Smooth muscle cell (in vitro differentiated cells): ENCODE results near the gene DNM1. TPM values are rescaled to one million over a fixed set of nuclear protein-coding genes. Genes with fewer than 3 reads are reported as not detected.

Source experiments
- DNase-seq: peaks from one replicate; lab custom pipeline; 2025; ENCODE audit not compliant: unreplicated experiment; lab: John Stamatoyannopoulos, UW
- H2AFZ ChIP-seq: fragments of 200-600 bp; sonication (generic); 2 replicates; pipeline ENCODE4 v1.6.0; 2016; ENCODE audit warnings: antibody characterized with exemption, low read depth, mild to moderate bottlenecking
- H3F3A ChIP-seq: fragments of 200-600 bp; sonication (generic); 2 replicates; pipeline ENCODE4 v1.6.0; 2017; ENCODE audit warnings: antibody characterized with exemption, low read depth
- H3K27ac ChIP-seq: fragments of 200-600 bp; sonication (generic); 2 replicates; pipeline ENCODE4 v1.5.1; 2016; ENCODE audit warnings: low read depth, mild to moderate bottlenecking
- H3K27me3 ChIP-seq: fragments of 200-600 bp; sonication (generic); 2 replicates; pipeline ENCODE4 v1.6.1; 2016; ENCODE audit warnings: low read depth, mild to moderate bottlenecking
- H3K36me3 ChIP-seq: fragments of 200-600 bp; sonication (generic); 2 replicates; pipeline ENCODE4 v1.5.1; 2016; ENCODE audit warnings: low read depth
- H3K4me1 ChIP-seq: fragments of 200-600 bp; sonication (generic); 2 replicates; pipeline ENCODE4 v1.5.1; 2016; ENCODE audit warnings: low read depth
- H3K4me2 ChIP-seq: fragments of 200-600 bp; sonication (generic); 2 replicates; pipeline ENCODE4 v1.6.0; 2016; ENCODE audit warnings: mild to moderate bottlenecking
- H3K4me3 ChIP-seq: fragments of 200-600 bp; sonication (generic); 2 replicates; pipeline ENCODE4 v1.5.1; 2016; ENCODE audit warnings: mild to moderate bottlenecking
- H3K79me2 ChIP-seq: fragments of 200-600 bp; sonication (generic); 2 replicates; pipeline ENCODE4 v1.6.0; 2016; ENCODE audit warnings: low read depth, mild to moderate bottlenecking
- H3K9ac ChIP-seq: fragments of 200-600 bp; sonication (generic); 2 replicates; pipeline ENCODE4 v1.6.0; 2016; ENCODE audit warnings: low read depth
- H3K9me3 ChIP-seq: fragments of 200-600 bp; sonication (generic); replicated peaks from 2 replicates; pipeline ENCODE4 v1.5.1; 2016; ENCODE audit warnings: low read depth
- H4K20me1 ChIP-seq: fragments of 200-600 bp; sonication (generic); 2 replicates; pipeline ENCODE4 v1.6.0; 2016; ENCODE audit warnings: low read depth
- WGBS: methylation state at CpG from one replicate; pipeline ENCODE4 v1.1.7; 2016; ENCODE audit warnings: low lambda C conversion rate; 5-methylcytosine and 5-hydroxymethylcytosine counted together
- polyA plus RNA-seq: library from polyadenylated mRNA; unstranded; fragments of >200 nt; fragmentation: Nextera tagmentation; extraction: Ambion mirVana; gene quantifications from 2 replicates; pipeline ENCODE4 v1.2.1, GENCODE V29; 2016
- total RNA-seq: library from RNA; depleted of rRNA; stranded (reverse); fragments of >200 nt; gene quantifications from 2 replicates; pipeline ENCODE4 v1.2.3, GENCODE V29; 2014
- TF ChIP-seq, protein P1 (sequence below): fragments of 200-600 bp; sonication (generic); IDR thresholded peaks from 2 replicates; pipeline ENCODE4 v1.5.1; 2017; ENCODE audit warnings: borderline replicate concordance, mild to moderate bottlenecking, antibody characterized with exemption; ENCODE audit not compliant: insufficient read depth, poor library complexity, severe bottlenecking

The DNM1 gene
- total and polyA plus RNA-seq, 2 experiments from 2014 or later = 25.3 to 50.7 TPM

DNA sequence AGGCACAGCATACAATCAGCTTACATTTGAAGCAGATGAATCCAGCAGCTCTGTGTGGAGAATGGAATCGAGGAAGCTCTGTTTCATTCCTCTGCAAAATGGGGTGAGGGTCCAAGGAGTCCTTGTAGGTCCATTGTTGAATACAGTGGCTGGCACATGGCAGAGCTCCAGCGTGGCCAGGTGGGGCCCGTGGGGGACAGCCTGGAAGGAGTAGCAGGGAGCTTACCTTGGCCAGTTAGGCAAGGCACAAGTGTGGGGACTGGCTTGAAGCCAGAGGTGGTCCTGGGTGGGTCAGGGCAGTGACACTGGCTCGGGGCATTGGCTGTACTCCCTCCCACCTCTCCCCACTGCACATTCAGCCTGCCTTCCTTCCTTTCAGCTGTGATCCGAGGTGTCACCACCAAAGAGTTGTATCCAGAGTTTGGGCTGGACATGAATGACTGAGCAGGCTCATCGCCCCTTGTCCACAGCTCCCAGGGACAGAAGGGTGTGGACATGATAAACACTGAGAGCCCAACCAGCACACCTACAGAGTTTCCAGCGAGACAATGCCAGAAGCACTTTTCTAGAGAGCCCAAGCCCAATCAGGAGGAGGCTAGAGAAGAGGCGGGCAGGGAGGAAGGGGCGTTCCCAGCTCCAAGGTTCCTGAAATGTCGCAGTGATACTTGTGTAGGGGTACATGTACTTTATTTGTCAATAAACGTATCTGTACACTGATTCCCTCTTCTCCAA lies 85.3 kb downstream of the DNM1 start:
- no peak overlapping the region for H3K4me2 ChIP-seq
- no peak overlapping the region for H2AFZ ChIP-seq
- no peaks in the 10 kb centered on the region for H3K9me3 ChIP-seq
- no peaks in the 10 kb centered on the region for H3K27me3 ChIP-seq
- no peak for DNase-seq
- no peak overlapping the region for H3K9ac ChIP-seq
- H3K27ac ChIP-seq = no peak overlapping the region
- no peaks in the 10 kb centered on the region for H3K4me1 ChIP-seq
- 92% methylated on average over 11 of the region's 11 CpGs for WGBS
- no peaks in the 10 kb centered on the region for H4K20me1 ChIP-seq
- H3K79me2 ChIP-seq = no peaks in the 10 kb centered on the region
- TF ChIP-seq, protein P1, sequence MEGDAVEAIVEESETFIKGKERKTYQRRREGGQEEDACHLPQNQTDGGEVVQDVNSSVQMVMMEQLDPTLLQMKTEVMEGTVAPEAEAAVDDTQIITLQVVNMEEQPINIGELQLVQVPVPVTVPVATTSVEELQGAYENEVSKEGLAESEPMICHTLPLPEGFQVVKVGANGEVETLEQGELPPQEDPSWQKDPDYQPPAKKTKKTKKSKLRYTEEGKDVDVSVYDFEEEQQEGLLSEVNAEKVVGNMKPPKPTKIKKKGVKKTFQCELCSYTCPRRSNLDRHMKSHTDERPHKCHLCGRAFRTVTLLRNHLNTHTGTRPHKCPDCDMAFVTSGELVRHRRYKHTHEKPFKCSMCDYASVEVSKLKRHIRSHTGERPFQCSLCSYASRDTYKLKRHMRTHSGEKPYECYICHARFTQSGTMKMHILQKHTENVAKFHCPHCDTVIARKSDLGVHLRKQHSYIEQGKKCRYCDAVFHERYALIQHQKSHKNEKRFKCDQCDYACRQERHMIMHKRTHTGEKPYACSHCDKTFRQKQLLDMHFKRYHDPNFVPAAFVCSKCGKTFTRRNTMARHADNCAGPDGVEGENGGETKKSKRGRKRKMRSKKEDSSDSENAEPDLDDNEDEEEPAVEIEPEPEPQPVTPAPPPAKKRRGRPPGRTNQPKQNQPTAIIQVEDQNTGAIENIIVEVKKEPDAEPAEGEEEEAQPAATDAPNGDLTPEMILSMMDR = no peak
- H3K4me3 ChIP-seq = no peak overlapping the region
- H3F3A ChIP-seq = no peaks in the 10 kb centered on the region
- no peaks in the 10 kb centered on the region for H3K36me3 ChIP-seq

DNA sequence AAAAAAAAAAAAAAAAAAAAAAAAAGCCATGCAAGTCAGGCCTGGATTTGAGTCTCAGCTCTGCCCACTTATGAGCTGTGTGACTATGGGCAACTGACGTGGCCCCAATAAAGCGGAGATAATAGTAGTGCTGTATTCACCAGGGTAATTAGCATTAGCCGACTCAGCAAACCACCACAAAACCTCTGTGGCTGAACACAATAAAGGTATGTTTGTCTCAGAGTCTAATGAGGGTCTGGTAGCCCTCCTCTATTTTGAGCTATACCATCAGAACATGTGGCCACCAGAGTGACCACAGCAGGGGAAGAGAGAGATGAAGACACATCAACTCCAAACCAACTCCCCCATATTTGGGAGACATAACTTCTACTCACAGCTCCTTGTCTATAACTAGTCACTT lies 88.8 kb downstream of the DNM1 start:
- H3K4me3 ChIP-seq = no peak overlapping the region
- no peak overlapping the region for H3K9ac ChIP-seq
- H3K36me3 ChIP-seq = no peaks in the 10 kb centered on the region
- WGBS = 89% methylated on average over 3 of the region's 3 CpGs
- H3K9me3 ChIP-seq = no peaks in the 10 kb centered on the region
- H3K27ac ChIP-seq = no peak overlapping the region
- no peak overlapping the region for H2AFZ ChIP-seq
- H3K79me2 ChIP-seq = no peaks in the 10 kb centered on the region
- H3K27me3 ChIP-seq = no peaks in the 10 kb centered on the region
- H3F3A ChIP-seq = no peaks in the 10 kb centered on the region
- H3K4me1 ChIP-seq = no peaks in the 10 kb centered on the region
- H3K4me2 ChIP-seq = no peak overlapping the region
- H4K20me1 ChIP-seq = no peaks in the 10 kb centered on the region
- DNase-seq = no peak
- TF ChIP-seq, protein P1 = no peak

DNA sequence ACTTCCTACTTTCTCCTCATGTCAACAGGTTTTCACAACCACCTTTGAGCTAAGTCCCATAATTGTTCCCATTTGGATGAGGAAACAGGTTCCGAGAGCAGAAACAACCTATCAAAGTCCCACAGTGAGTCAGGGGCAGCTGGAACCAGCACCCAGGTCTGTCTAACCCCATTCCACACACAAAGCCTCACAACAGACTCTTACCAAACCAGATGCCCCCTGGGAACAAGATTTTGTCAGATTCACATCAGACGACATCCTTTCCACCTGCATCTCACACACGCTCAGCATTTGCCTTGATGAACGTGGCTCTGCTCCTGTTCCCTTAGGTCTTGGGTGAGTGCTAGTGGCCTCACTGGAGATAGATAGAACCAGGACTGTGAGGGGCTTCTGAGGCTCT lies 89.9 kb downstream of the DNM1 start:
- no peaks in the 10 kb centered on the region for H3F3A ChIP-seq
- H3K4me3 ChIP-seq = no peak overlapping the region
- H3K4me2 ChIP-seq = no peak overlapping the region
- H3K79me2 ChIP-seq = no peaks in the 10 kb centered on the region
- DNase-seq = no peak
- 91% methylated on average over 4 of the region's 4 CpGs for WGBS
- H3K9me3 ChIP-seq = no peaks in the 10 kb centered on the region
- no peaks in the 10 kb centered on the region for H3K27me3 ChIP-seq
- H3K9ac ChIP-seq = no peak overlapping the region
- TF ChIP-seq, protein P1 = no peak
- no peak overlapping the region for H3K27ac ChIP-seq
- H3K36me3 ChIP-seq = no peaks in the 10 kb centered on the region
- H4K20me1 ChIP-seq = no peaks in the 10 kb centered on the region
- no peaks in the 10 kb centered on the region for H3K4me1 ChIP-seq
- H2AFZ ChIP-seq = no peak overlapping the region

DNA sequence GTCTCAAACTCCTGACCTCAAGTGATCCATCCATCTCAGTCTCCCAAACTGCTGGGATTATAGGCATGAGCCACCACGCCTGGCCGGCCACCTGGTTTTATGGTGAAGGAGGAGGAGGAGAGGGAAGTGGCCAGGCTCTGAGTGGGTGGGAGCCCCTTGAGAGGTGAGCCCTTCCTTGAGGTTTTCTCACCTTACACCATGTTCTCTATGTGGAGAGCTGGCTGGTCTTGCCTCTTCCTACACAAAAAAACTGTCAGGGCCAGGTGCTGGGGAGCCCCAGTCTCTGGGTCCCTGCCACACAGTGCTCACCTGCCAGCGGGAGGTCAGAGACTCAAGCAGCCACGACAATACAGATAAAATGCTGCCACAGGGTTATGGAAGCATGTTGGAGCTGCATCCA lies 91.0 kb downstream of the DNM1 start:
- TF ChIP-seq, protein P1 = no peak
- WGBS = 73% methylated on average over 4 of the region's 4 CpGs
- no peak overlapping the region for H3K9ac ChIP-seq

More for the DNA sequence above, 91.0 kb downstream of the DNM1 start:
- H3K4me1 ChIP-seq = no peaks in the 10 kb centered on the region
- no peaks in the 10 kb centered on the region for H3K79me2 ChIP-seq
- H3K4me3 ChIP-seq = no peak overlapping the region
- H2AFZ ChIP-seq = no peak overlapping the region
- no peak overlapping the region for H3K4me2 ChIP-seq
- no peaks in the 10 kb centered on the region for H3K9me3 ChIP-seq
- no peaks in the 10 kb centered on the region for H3K27me3 ChIP-seq
- H3F3A ChIP-seq = no peaks in the 10 kb centered on the region
- no peaks in the 10 kb centered on the region for H3K36me3 ChIP-seq
- no peak overlapping the region for H3K27ac ChIP-seq
- no peak for DNase-seq
- no peaks in the 10 kb centered on the region for H4K20me1 ChIP-seq
